Ovary (tissue), 9 donors: ENCODE results near the gene PRR29. TPM values are rescaled to one million over a fixed set of nuclear protein-coding genes. Genes with fewer than 3 reads are reported as not detected.

Experiments used
- DNase-seq, 5 donors: peaks; one replicate each; pipeline ENCODE4 v3.0.0-alpha.2; 2019 to 2020
- H3K27ac ChIP-seq, 2 donors: fragments of 200-600 bp; one replicate each; pipeline versions ENCODE4 v1.5.1 to v1.8.0; 2019 to 2022
- H3K27me3 ChIP-seq: fragments of 200-600 bp; one replicate; pipeline ENCODE4 v1.8.0; 2022
- H3K36me3 ChIP-seq: fragments of 200-600 bp; sonication (generic); one replicate; pipeline ENCODE4 v1.5.1; 2019
- H3K4me1 ChIP-seq: one replicate; pipeline ENCODE4 v1.8.1; 2013; ENCODE audit warnings: mild to moderate bottlenecking, moderate library complexity; ENCODE audit not compliant: insufficient read depth
- H3K4me3 ChIP-seq: fragments of 200-600 bp; sonication (generic); one replicate; pipeline ENCODE4 v1.5.1; 2017
- H3K9me3 ChIP-seq, 2 donors: fragments of 200-600 bp in 1 of 2; sonication (generic) in 1 of 2; one replicate each; pipeline versions ENCODE4 v1.5.1 to v1.8.1; 2013 to 2019; ENCODE audit warnings: mild to moderate bottlenecking in 1 of 2, moderate library complexity in 1 of 2
- CTCF ChIP-seq, 3 donors: fragments of 450-650 bp in 2 of 3; fragments of 200-600 bp in 1 of 3; IDR thresholded peaks; one replicate each; pipeline versions ENCODE4 v1.5.1 to v1.8.0; 2016 to 2022; ENCODE audit warnings: antibody characterized with exemption in 3 of 3, mild to moderate bottlenecking in 1 of 3
- EP300 ChIP-seq: sonication (generic); formaldehyde crosslinking; IDR thresholded peaks from one replicate; pipeline ENCODE4 v1.6.1; 2017; ENCODE audit warnings: antibody characterized with exemption
- POLR2A ChIP-seq: fragments of 450-650 bp; IDR thresholded peaks from one replicate; pipeline ENCODE4 v1.6.1; 2017; ENCODE audit warnings: antibody characterized with exemption, mild to moderate bottlenecking, moderate library complexity
- whole genome bisulfite sequencing, 3 donors: extraction: QIAGEN DNeasy Blood & Tissue Kit in 1 of 3; methylation state at CpG; one replicate each; pipeline versions ENCODE4 v1.1.5 to v1.1.7; 2013 to 2017; 5-methylcytosine and 5-hydroxymethylcytosine counted together
- intact Hi-C, 4 donors: fragments of 100-400 bp; cut with DNase I; formaldehyde crosslinking; loops; one replicate each; pipeline versions ENCODE4 v1.11.0 to v1.15.1; 2022 to 2023
- polyA plus RNA-seq, 2 donors: library from polyadenylated mRNA; stranded (reverse); fragments of 200-250 nt in 1 of 2; fragments of 350-450 nt in 1 of 2; fragmentation: Illumina TruSeq in 1 of 2; extraction: RNeasy Lipid Tissue Mini Kit (QIAGEN cat#74804) in 1 of 2; gene quantifications; one replicate each; pipeline ENCODE4 v1.2.3, GENCODE V29; 2013 to 2014
- total RNA-seq, 7 donors: library from RNA; depleted of rRNA in 2 of 7; stranded (reverse); fragments of >200 nt in 2 of 7; fragmentation: NEBNext Ultra II Directional in 3 of 7; extraction: Animal tissue kit (Norgen Biotek cat#: 25700) in 3 of 7; gene quantifications; one replicate each; pipeline versions ENCODE4 v1.1.0 to v1.2.4, GENCODE V29; 2016 to 2023
- donor health status: DM: no; HTN: no; CAD: no; lungs with moderate emphysema.
- donor health status: DM: no; HTN: no; CAD: no.
- donor health status: Bipolar disorder and iron deficiency.
- donor health status: DM: yes; HTN: yes; CAD: no.
- donor health status: DM: no; HTN: no; CAD: no.
- donor health status: DM: yes; HTN: yes; CAD: no.

Gene PRR29
- total and polyA plus RNA-seq, 9 donors = 0.05 to 58.5 (median 1.8) TPM; not detected in 1

- 63 to 78% (median 75%) methylated on average over 5 of the region's 5 CpGs for WGBS, 3 donors
- TF ChIP-seq CTCF (IDR thresholded peaks at IDR 0.05) = no peak
- no peak for TF ChIP-seq POLR2A
- no peak for TF ChIP-seq EP300
- Histone ChIP-seq H3K4me3 (no peak overlapping the region), H3K9me3 (no peaks in the 10 kb centered on the region), H3K4me1 (no peaks in the 10 kb centered on the region), H3K27me3 (no peaks in the 10 kb centered on the region), H3K27ac (no peak overlapping the region), H3K36me3 (no peaks in the 10 kb centered on the region)
- intact Hi-C loops = no loop called here
- no peak for DNase-seq
These were observed 9.7 kb downstream of the PRR29 start for GRCh38 chr17:64007838-64008282.

- DNase-seq = no peak
- H3K27me3 ChIP-seq = no peaks in the 10 kb centered on the region
- no peak overlapping the region for H3K27ac ChIP-seq
- no peaks in the 10 kb centered on the region for H3K9me3 ChIP-seq
- 78 to 81% (median 81%) methylated on average over 5 of the region's 5 CpGs for WGBS, 3 donors
- no peaks in the 10 kb centered on the region for H3K4me1 ChIP-seq
- intact Hi-C loops = no loop called here
- H3K4me3 ChIP-seq = no peak overlapping the region
- TF ChIP-seq CTCF (IDR thresholded peaks at IDR 0.05) (no peak), EP300 (no peak), POLR2A (no peak)
- no peaks in the 10 kb centered on the region for H3K36me3 ChIP-seq
These were observed 10.2 kb downstream of the PRR29 start for GRCh38 chr17:64008346-64008745.

GRCh38 chr17:64008830-64009229, 10.7 kb downstream of the PRR29 start:
- WGBS, 3 donors = 69 to 77% (median 71%) methylated on average over 4 of the region's 4 CpGs
- intact Hi-C loops = no loop called here
- no peaks in the 10 kb centered on the region for H3K27me3 ChIP-seq
- H3K9me3 ChIP-seq = no peaks in the 10 kb centered on the region
- DNase-seq = no peak
- H3K36me3 ChIP-seq = no peaks in the 10 kb centered on the region
- no peaks in the 10 kb centered on the region for H3K4me1 ChIP-seq
- no peak for TF ChIP-seq POLR2A
- no peak overlapping the region for H3K27ac ChIP-seq
- no peak overlapping the region for H3K4me3 ChIP-seq

GRCh38 chr17:64009571-64010402, 11.6 kb downstream of the PRR29 start:
- DNase-seq = no peak
- Histone ChIP-seq H3K27me3 (no peaks in the 10 kb centered on the region), H3K4me3 (no peak overlapping the region), H3K4me1 (no peaks in the 10 kb centered on the region), H3K27ac (no peak overlapping the region), H3K9me3 (no peaks in the 10 kb centered on the region), H3K36me3 (no peaks in the 10 kb centered on the region)
- 60 to 65% (median 64%) methylated on average over 8 of the region's 8 CpGs for WGBS, 3 donors
- TF ChIP-seq CTCF (IDR thresholded peaks at IDR 0.05) (no peak), POLR2A (no peak), EP300 (no peak)
- intact Hi-C loops = no loop called here

- no peaks in the 10 kb centered on the region for H3K4me1 ChIP-seq
- no peak for TF ChIP-seq POLR2A
- TF ChIP-seq EP300 = no peak
- no peak for TF ChIP-seq CTCF (IDR thresholded peaks at IDR 0.05)
- no peak for DNase-seq
- no peaks in the 10 kb centered on the region for H3K27me3 ChIP-seq
- no peak overlapping the region for H3K27ac ChIP-seq
- H3K36me3 ChIP-seq = no peaks in the 10 kb centered on the region
- H3K9me3 ChIP-seq = no peaks in the 10 kb centered on the region
- intact Hi-C loops = no loop called here
- no peak overlapping the region for H3K4me3 ChIP-seq
- 86 to 96% (median 92%) methylated on average over 6 of the region's 6 CpGs for WGBS, 3 donors
These were observed 17.3 kb downstream of the PRR29 start for GRCh38 chr17:64015447-64015846.
